GM21526 (cell line): ENCODE measurements around the gene AFAP1.

ENCODE experiments used
- ATAC-seq: cut with Tn5 transposase; IDR thresholded peaks from one replicate; pipeline ENCODE4 v1.9.1; 2021; ENCODE audit warnings: moderate library complexity; ENCODE audit not compliant: unreplicated experiment, low FRiP score

Gene AFAP1

GRCh38 chr4:7713757-7714156 is 225.9 kb downstream of the AFAP1 start:
- ATAC-seq = no peak

- ATAC-seq = no peak
Measured at GRCh38 chr4:7712021-7712671, 227.5 kb downstream of the AFAP1 start.

- ATAC-seq = no peak
Measured at GRCh38 chr4:7711307-7711963, 228.2 kb downstream of the AFAP1 start.

GRCh38 chr4:7710576-7711306 is 228.9 kb downstream of the AFAP1 start:
- ATAC-seq = no peak

- no peak for ATAC-seq
Measured at GRCh38 chr4:7710126-7710525, 229.5 kb downstream of the AFAP1 start.

GRCh38 chr4:7709431-7709830 is 230.2 kb downstream of the AFAP1 start:
- ATAC-seq = no peak

GRCh38 chr4:7708981-7709380 is 230.7 kb downstream of the AFAP1 start:
- no peak for ATAC-seq
